Keratinocyte (primary cell): ENCODE data around the gene GLT8D2. TPM values are rescaled to one million over a fixed set of nuclear protein-coding genes. Genes with fewer than 3 reads are reported as not detected.

Source experiments
- DNase-seq: peaks from one replicate; pipeline ENCODE4 v3.0.0-alpha.2; 2011; ENCODE audit warnings: low read depth, missing footprints, low spot score
- FAIRE-seq: peaks from 2 replicates; lab custom pipeline; 2011; peaks lifted over from hg19 to GRCh38; lab: Jason Lieb, UNC
- H2AFZ ChIP-seq: 2 replicates; pipeline ENCODE4 v1.6.0; 2012; ENCODE audit warnings: low read length, control low read depth, inconsistent platforms; ENCODE audit not compliant: control insufficient read depth
- H3K27ac ChIP-seq: 2 replicates; pipeline ENCODE4 v1.5.1; 2011; ENCODE audit warnings: low read length; ENCODE audit not compliant: control insufficient read depth, insufficient read depth
- H3K27me3 ChIP-seq: 3 replicates; pipeline ENCODE4 v1.6.0; 2011; ENCODE audit warnings: low read length; ENCODE audit not compliant: control insufficient read depth, insufficient read depth; ENCODE audit errors: extremely low read depth
- H3K36me3 ChIP-seq, 2 experiments: 2 replicates in 1 of 2; 3 replicates in 1 of 2; pipeline ENCODE4 v1.5.1; 2011; ENCODE audit warnings: low read length in 2 of 2, mild to moderate bottlenecking in 1 of 2; ENCODE audit not compliant: control insufficient read depth in 2 of 2, insufficient read depth in 2 of 2; ENCODE audit errors: extremely low read depth in 1 of 2
- H3K4me1 ChIP-seq: 3 replicates; pipeline ENCODE4 v1.5.1; 2011; ENCODE audit warnings: low read length; ENCODE audit not compliant: control insufficient read depth, insufficient read depth; ENCODE audit errors: extremely low read depth
- H3K4me2 ChIP-seq: 3 replicates; pipeline ENCODE4 v1.6.0; 2011; ENCODE audit warnings: low read depth, low read length; ENCODE audit not compliant: control insufficient read depth, insufficient read depth; ENCODE audit errors: extremely low read depth
- H3K4me3 ChIP-seq, 3 experiments: fragments of 200-600 bp in 1 of 3; sonication (generic) in 1 of 3; 2 replicates in 2 of 3; 3 replicates in 1 of 3; pipeline ENCODE4 v1.5.1; 2011 to 2016; ENCODE audit warnings: low read length in 3 of 3, mild to moderate bottlenecking in 3 of 3, control low read depth in 2 of 3, inconsistent platforms in 1 of 3, low read depth in 1 of 3, mixed read lengths in 1 of 3, mixed run types in 1 of 3, moderate library complexity in 1 of 3; ENCODE audit not compliant: control insufficient read depth in 2 of 3, insufficient read depth in 2 of 3; ENCODE audit errors: extremely low read depth in 1 of 3
- H3K79me2 ChIP-seq: 2 replicates; pipeline ENCODE4 v1.6.0; 2012; ENCODE audit warnings: low read length; ENCODE audit not compliant: control insufficient read depth, insufficient read depth
- H3K9ac ChIP-seq: 3 replicates; pipeline ENCODE4 v1.6.0; 2011; ENCODE audit warnings: low read length; ENCODE audit not compliant: control insufficient read depth, insufficient read depth; ENCODE audit errors: extremely low read depth
- H3K9me1 ChIP-seq: 3 replicates; pipeline ENCODE4 v1.6.0; 2011; ENCODE audit warnings: low read length; ENCODE audit not compliant: control insufficient read depth, insufficient read depth; ENCODE audit errors: extremely low read depth
- H3K9me3 ChIP-seq: 2 replicates; pipeline ENCODE4 v1.5.1; 2012; ENCODE audit warnings: low read depth, low read length; ENCODE audit not compliant: control insufficient read depth
- H4K20me1 ChIP-seq: 3 replicates; pipeline ENCODE4 v1.6.0; 2011; ENCODE audit warnings: low read length; ENCODE audit not compliant: control insufficient read depth, insufficient read depth; ENCODE audit errors: extremely low read depth
- EZH2 ChIP-seq: IDR thresholded peaks from one replicate; pipeline ENCODE4 v1.6.1; 2012; ENCODE audit warnings: inconsistent platforms, mild to moderate bottlenecking, low read length, moderate library complexity
- dilution Hi-C: fragments of 300-500 bp; cut with MboI; formaldehyde crosslinking; loops from one replicate; pipeline ENCODE4 v1.7.0; 2020; ENCODE audit warnings: low sequenced_read_pairs; ENCODE audit not compliant: extremely low pct_ligation_motif_present
- polyA plus RNA-seq, 5 experiments: library from polyadenylated mRNA; depleted of rRNA in 3 of 5; stranded (reverse) in 3 of 5; stranded (forward) in 1 of 5; unstranded in 1 of 5; fragments of >200 nt; gene quantifications; 1 replicate in 1 of 5; 2 replicates in 3 of 5; 3 replicates in 1 of 5; pipeline versions ENCODE4 v1.2.1 to v1.2.3, GENCODE V29; 2011 to 2012; ENCODE audit warnings: missing spikeins in 2 of 5, low read depth in 1 of 5, low replicate concordance in 1 of 5
- TF ChIP-seq, protein P1 (sequence below), 3 experiments: IDR thresholded peaks in 1 of 3; conservative IDR thresholded peaks in 1 of 3; optimal IDR thresholded peaks in 1 of 3; 2 replicates in 2 of 3; 3 replicates in 1 of 3; pipeline versions ENCODE3 to v1.5.1; 2011; ENCODE audit warnings: low read length in 3 of 3, mild to moderate bottlenecking in 3 of 3, moderate library complexity in 2 of 3, control low read depth in 1 of 3, inconsistent platforms in 1 of 3; ENCODE audit not compliant: insufficient read depth in 2 of 3; ENCODE audit errors: extremely low read depth in 1 of 3

Gene GLT8D2
- polyA plus RNA-seq, 1 donor (not counting 4 experiments of a cell fraction or from before 2014, with no cell fraction given): 1.4 TPM

- no peak for FAIRE-seq
- Histone ChIP-seq H3K4me3 (no peak overlapping the region), H3K27me3 (no peaks in the 10 kb centered on the region), H3K9me1 (no peaks in the 10 kb centered on the region), H3K9me3 (no peaks in the 10 kb centered on the region), H2AFZ (no peak overlapping the region), H3K27ac (no peak overlapping the region), H3K9ac (no peak overlapping the region), H3K4me1 (peaks cover 13% of the 10 kb centered on the region), H3K79me2 (peaks cover 34% of the 10 kb centered on the region), H4K20me1 (no peaks in the 10 kb centered on the region), H3K4me2 (no peak overlapping the region), H3K36me3 (peaks cover 0 to 3% of the 10 kb centered on the region in 2 experiments)
- DNase-seq: no peak
- no peak for TF ChIP-seq EZH2
- TF ChIP-seq, protein P1, sequence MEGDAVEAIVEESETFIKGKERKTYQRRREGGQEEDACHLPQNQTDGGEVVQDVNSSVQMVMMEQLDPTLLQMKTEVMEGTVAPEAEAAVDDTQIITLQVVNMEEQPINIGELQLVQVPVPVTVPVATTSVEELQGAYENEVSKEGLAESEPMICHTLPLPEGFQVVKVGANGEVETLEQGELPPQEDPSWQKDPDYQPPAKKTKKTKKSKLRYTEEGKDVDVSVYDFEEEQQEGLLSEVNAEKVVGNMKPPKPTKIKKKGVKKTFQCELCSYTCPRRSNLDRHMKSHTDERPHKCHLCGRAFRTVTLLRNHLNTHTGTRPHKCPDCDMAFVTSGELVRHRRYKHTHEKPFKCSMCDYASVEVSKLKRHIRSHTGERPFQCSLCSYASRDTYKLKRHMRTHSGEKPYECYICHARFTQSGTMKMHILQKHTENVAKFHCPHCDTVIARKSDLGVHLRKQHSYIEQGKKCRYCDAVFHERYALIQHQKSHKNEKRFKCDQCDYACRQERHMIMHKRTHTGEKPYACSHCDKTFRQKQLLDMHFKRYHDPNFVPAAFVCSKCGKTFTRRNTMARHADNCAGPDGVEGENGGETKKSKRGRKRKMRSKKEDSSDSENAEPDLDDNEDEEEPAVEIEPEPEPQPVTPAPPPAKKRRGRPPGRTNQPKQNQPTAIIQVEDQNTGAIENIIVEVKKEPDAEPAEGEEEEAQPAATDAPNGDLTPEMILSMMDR (optimal IDR thresholded peaks at IDR 0.05 in 1 of 3, IDR thresholded peaks at IDR 0.05 in 1 of 3, conservative IDR thresholded peaks at IDR 0.05 in 1 of 3; ENCODE audit: extremely low read depth in 1 of 3, insufficient read depth in 2 of 3, low read length in 3 of 3): no peak
- dilution Hi-C loops: no loop called here
These were observed 91.4 kb downstream of the GLT8D2 start for GRCh38 chr12:103958621-103959020.

DNA sequence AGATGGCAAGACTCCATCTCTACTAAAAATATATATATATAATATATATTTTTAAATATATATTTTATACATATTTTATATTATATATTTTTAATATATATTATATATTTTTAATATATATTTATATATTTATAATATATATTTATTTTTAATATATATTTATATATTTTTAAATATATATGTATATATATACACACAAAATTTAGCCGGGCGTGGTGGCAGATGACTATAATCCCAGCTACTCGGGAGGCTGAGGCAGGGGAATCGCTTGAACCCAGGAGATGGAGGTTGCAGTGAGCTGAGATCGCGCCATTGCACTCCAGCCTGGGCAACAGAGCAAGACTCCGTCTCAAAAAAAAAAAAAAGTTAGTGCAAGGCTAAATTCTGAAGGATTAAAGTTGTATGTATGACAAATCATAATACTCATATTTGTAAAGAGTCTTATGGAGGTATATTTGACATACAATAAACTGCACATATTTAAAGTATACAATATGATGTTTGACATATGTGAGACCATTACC lies 92.1 kb downstream of the GLT8D2 start:
- H4K20me1 ChIP-seq: no peaks in the 10 kb centered on the region
- dilution Hi-C loops: no loop called here
- no peaks in the 10 kb centered on the region for H3K9me1 ChIP-seq
- peak overlapping the region; percentile 85 for H3K27ac ChIP-seq
- DNase-seq (no peak), FAIRE-seq (no peak)
- H3K27me3 ChIP-seq: no peaks in the 10 kb centered on the region
- H3K79me2 ChIP-seq: peaks cover 32% of the 10 kb centered on the region
- peaks cover 13% of the 10 kb centered on the region for H3K4me1 ChIP-seq
- no peak overlapping the region for H2AFZ ChIP-seq
- H3K36me3 ChIP-seq: peaks cover 4 to 8% of the 10 kb centered on the region in 2 experiments
- H3K4me2 ChIP-seq: no peak overlapping the region
- no peak overlapping the region for H3K9ac ChIP-seq
- TF ChIP-seq, protein P1 (optimal IDR thresholded peaks at IDR 0.05 in 1 of 3, IDR thresholded peaks at IDR 0.05 in 1 of 3, conservative IDR thresholded peaks at IDR 0.05 in 1 of 3; ENCODE audit: extremely low read depth in 1 of 3, insufficient read depth in 2 of 3, low read length in 3 of 3): no peak
- no peak for TF ChIP-seq EZH2
- H3K9me3 ChIP-seq: no peaks in the 10 kb centered on the region
- H3K4me3 ChIP-seq: no peak overlapping the region
